ENCODE measurements around the gene PBXIP1. TPM values are rescaled to one million over a fixed set of nuclear protein-coding genes. Genes with fewer than 3 reads are reported as not detected.

Gene PBXIP1
- total and polyA plus RNA-seq, 2 of the 13 experiments (the other 11 are each of a cell fraction or from before 2014, with no cell fraction given), result 16.3 to 31.9 TPM

DNA sequence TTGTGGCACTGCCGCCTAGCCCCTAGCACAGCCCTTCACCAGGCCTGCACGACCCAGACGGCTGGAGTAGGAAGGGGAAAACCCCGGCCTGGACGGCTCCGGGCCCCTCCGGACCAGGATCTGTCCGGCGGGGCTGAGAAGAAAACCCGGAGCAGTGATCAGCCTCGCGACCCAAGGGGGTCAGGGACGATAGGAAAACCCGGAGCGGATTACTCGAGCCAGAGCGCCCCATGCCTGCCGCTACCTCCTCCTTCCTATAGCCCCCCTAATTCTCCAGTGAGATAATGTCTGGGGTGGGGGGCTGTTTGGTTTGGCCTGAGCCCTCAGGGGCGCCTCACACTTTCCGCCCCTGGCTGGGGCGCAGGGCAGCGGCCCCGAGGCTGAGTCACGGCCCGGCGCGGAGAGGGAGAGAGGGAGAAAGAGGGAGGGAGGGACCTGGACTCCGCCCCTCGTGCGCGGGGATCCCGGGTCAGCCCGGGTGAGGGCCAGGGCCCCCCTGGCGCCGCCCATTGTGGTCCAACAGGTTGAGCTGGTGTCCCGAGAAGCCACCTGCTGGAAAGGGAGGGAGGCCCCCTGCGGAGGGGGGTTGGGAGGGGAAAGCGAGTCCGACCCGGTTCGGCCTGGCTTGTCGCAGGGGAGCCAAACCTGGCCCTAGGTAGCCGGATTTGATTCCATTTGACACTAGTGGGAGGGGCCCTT lies 45.0 kb upstream of the PBXIP1 start (continued):
- peak; percentile 76; the same call in 1 of the 2 replicates for TF ChIP-seq ZNF280B (CRISPR knock-in tag; IDR thresholded peaks at IDR 0.05; ENCODE audit: borderline replicate concordance)
- TF ChIP-seq GTF3A (CRISPR knock-in tag; conservative IDR thresholded peaks at IDR 0.05), result 0 out of 2 replicates have a peak, but pooled peaks have one; percentile 47
- TF ChIP-seq ZNF121 (CRISPR knock-in tag; IDR thresholded peaks at IDR 0.05), result no peak
- peak; percentile 69; the same call in 1 of the 2 replicates for TF ChIP-seq YEATS4 (CRISPR knock-in tag; IDR thresholded peaks at IDR 0.05; ENCODE audit: borderline replicate concordance)
- 0 out of 2 replicates have a peak, but pooled peaks have one; percentile 8 for TF ChIP-seq ZFP36L1 (CRISPR knock-in tag; IDR thresholded peaks at IDR 0.05)
- TF ChIP-seq MTF2 (CRISPR knock-in tag; IDR thresholded peaks at IDR 0.05; ENCODE audit: borderline replicate concordance), result peak; percentile 88; the same call in 1 of the 2 replicates
- TF ChIP-seq RFXAP (CRISPR knock-in tag; IDR thresholded peaks at IDR 0.05; ENCODE audit: borderline replicate concordance), result peak; percentile 25; the same call in 1 of the 2 replicates
- peak; percentile 60; the same call in 1 of the 2 replicates for TF ChIP-seq E2F1 (CRISPR knock-in tag; IDR thresholded peaks at IDR 0.05)
- TF ChIP-seq, protein P1, sequence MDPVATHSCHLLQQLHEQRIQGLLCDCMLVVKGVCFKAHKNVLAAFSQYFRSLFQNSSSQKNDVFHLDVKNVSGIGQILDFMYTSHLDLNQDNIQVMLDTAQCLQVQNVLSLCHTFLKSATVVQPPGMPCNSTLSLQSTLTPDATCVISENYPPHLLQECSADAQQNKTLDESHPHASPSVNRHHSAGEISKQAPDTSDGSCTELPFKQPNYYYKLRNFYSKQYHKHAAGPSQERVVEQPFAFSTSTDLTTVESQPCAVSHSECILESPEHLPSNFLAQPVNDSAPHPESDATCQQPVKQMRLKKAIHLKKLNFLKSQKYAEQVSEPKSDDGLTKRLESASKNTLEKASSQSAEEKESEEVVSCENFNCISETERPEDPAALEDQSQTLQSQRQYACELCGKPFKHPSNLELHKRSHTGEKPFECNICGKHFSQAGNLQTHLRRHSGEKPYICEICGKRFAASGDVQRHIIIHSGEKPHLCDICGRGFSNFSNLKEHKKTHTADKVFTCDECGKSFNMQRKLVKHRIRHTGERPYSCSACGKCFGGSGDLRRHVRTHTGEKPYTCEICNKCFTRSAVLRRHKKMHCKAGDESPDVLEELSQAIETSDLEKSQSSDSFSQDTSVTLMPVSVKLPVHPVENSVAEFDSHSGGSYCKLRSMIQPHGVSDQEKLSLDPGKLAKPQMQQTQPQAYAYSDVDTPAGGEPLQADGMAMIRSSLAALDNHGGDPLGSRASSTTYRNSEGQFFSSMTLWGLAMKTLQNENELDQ (CRISPR knock-in tag; IDR thresholded peaks at IDR 0.05; ENCODE audit: borderline replicate concordance), result no peak
- TF ChIP-seq ZNF891 (CRISPR knock-in tag; IDR thresholded peaks at IDR 0.05), result peak; percentile 27; the same call in 1 of the 2 replicates
- TF ChIP-seq, protein P2, sequence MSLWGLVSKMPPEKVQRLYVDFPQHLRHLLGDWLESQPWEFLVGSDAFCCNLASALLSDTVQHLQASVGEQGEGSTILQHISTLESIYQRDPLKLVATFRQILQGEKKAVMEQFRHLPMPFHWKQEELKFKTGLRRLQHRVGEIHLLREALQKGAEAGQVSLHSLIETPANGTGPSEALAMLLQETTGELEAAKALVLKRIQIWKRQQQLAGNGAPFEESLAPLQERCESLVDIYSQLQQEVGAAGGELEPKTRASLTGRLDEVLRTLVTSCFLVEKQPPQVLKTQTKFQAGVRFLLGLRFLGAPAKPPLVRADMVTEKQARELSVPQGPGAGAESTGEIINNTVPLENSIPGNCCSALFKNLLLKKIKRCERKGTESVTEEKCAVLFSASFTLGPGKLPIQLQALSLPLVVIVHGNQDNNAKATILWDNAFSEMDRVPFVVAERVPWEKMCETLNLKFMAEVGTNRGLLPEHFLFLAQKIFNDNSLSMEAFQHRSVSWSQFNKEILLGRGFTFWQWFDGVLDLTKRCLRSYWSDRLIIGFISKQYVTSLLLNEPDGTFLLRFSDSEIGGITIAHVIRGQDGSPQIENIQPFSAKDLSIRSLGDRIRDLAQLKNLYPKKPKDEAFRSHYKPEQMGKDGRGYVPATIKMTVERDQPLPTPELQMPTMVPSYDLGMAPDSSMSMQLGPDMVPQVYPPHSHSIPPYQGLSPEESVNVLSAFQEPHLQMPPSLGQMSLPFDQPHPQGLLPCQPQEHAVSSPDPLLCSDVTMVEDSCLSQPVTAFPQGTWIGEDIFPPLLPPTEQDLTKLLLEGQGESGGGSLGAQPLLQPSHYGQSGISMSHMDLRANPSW (CRISPR knock-in tag; IDR thresholded peaks at IDR 0.05; ENCODE audit: borderline replicate concordance), result 0 out of 2 replicates have a peak, but pooled peaks have one; percentile 24
- peak; percentile 75; the same call in 1 of the 2 replicates for TF ChIP-seq SMAD3 (CRISPR knock-in tag; IDR thresholded peaks at IDR 0.05)
- TF ChIP-seq ESRRA (CRISPR knock-in tag; IDR thresholded peaks at IDR 0.05; ENCODE audit: low read depth), result peak; percentile 42; the same call in 1 of the 2 replicates
- TF ChIP-seq, protein P3, sequence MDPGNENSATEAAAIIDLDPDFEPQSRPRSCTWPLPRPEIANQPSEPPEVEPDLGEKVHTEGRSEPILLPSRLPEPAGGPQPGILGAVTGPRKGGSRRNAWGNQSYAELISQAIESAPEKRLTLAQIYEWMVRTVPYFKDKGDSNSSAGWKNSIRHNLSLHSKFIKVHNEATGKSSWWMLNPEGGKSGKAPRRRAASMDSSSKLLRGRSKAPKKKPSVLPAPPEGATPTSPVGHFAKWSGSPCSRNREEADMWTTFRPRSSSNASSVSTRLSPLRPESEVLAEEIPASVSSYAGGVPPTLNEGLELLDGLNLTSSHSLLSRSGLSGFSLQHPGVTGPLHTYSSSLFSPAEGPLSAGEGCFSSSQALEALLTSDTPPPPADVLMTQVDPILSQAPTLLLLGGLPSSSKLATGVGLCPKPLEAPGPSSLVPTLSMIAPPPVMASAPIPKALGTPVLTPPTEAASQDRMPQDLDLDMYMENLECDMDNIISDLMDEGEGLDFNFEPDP (CRISPR knock-in tag; conservative IDR thresholded peaks at IDR 0.05), result 0 out of 2 replicates have a peak, but pooled peaks have one; percentile 61
- 0 out of 2 replicates have a peak, but pooled peaks have one; percentile 46 for TF ChIP-seq ZSCAN21 (CRISPR knock-in tag; IDR thresholded peaks at IDR 0.05; ENCODE audit: borderline replicate concordance)
- TF ChIP-seq ZNF24 (IDR thresholded peaks at IDR 0.05), result peak; percentile 68
- no peak for TF ChIP-seq SP1 (IDR thresholded peaks at IDR 0.05)
- TF ChIP-seq SP1 (CRISPR knock-in tag; IDR thresholded peaks at IDR 0.05), result peak; percentile 76; the same call in 1 of the 2 replicates
- TF ChIP-seq KLF11 (CRISPR knock-in tag; IDR thresholded peaks at IDR 0.05), result no peak
- TF ChIP-seq HES4 (CRISPR knock-in tag; IDR thresholded peaks at IDR 0.05; ENCODE audit: borderline replicate concordance), result no peak
